Fibroblast of lung (primary cell): ENCODE measurements around the gene FCN2. TPM values are rescaled to one million over a fixed set of nuclear protein-coding genes. Genes with fewer than 3 reads are reported as not detected.

Experiments used
- DNase-seq, 2 donors: peaks; one replicate each; pipeline versions ENCODE4 v3.0.0 to v3.0.0-alpha.2; 2010; ENCODE audit warnings: low read depth in 2 of 2
- H2AFZ ChIP-seq: 2 replicates; pipeline ENCODE4 v1.5.1; 2012; ENCODE audit warnings: low read length, control low read depth, inconsistent platforms
- H3K27ac ChIP-seq: 2 replicates; pipeline ENCODE4 v1.5.1; 2011; ENCODE audit warnings: low read length, control low read depth; ENCODE audit not compliant: insufficient read depth
- H3K27me3 ChIP-seq: 2 replicates; pipeline ENCODE4 v1.5.1; 2011; ENCODE audit warnings: mild to moderate bottlenecking, low read length; ENCODE audit not compliant: control insufficient read depth, insufficient read depth
- H3K36me3 ChIP-seq: 2 replicates; pipeline ENCODE4 v1.5.1; 2011; ENCODE audit warnings: low read length; ENCODE audit not compliant: control insufficient read depth, insufficient read depth
- H3K4me1 ChIP-seq: 2 replicates; pipeline ENCODE4 v1.5.1; 2011; ENCODE audit warnings: low read length; ENCODE audit not compliant: control insufficient read depth, insufficient read depth; ENCODE audit errors: extremely low read depth
- H3K4me2 ChIP-seq: 2 replicates; pipeline ENCODE4 v1.5.1; 2011; ENCODE audit warnings: low read length, control low read depth; ENCODE audit not compliant: insufficient read depth; ENCODE audit errors: extremely low read depth
- H3K4me3 ChIP-seq, 4 experiments: fragments of 200-600 bp in 1 of 4; sonication (generic) in 1 of 4; replicated peaks in 1 of 4; 2 replicates each; pipeline ENCODE4 v1.5.1; 2011 to 2016; ENCODE audit warnings: low read length in 4 of 4, low read depth in 3 of 4, mild to moderate bottlenecking in 3 of 4, control low read depth in 2 of 4, inconsistent platforms in 1 of 4, mixed read lengths in 1 of 4; ENCODE audit not compliant: insufficient read depth in 1 of 4; ENCODE audit errors: control extremely low read depth in 1 of 4
- H3K79me2 ChIP-seq: 2 replicates; pipeline ENCODE4 v1.5.1; 2012; ENCODE audit warnings: mild to moderate bottlenecking, low read length, inconsistent platforms; ENCODE audit not compliant: control insufficient read depth, insufficient read depth
- H3K9ac ChIP-seq: 2 replicates; pipeline ENCODE4 v1.5.1; 2011; ENCODE audit warnings: mild to moderate bottlenecking, low read length, control low read depth; ENCODE audit not compliant: insufficient read depth
- H3K9me3 ChIP-seq: 2 replicates; pipeline ENCODE4 v1.5.1; 2012; ENCODE audit warnings: low read depth, low read length; ENCODE audit not compliant: control insufficient read depth, insufficient read depth
- H4K20me1 ChIP-seq: 2 replicates; pipeline ENCODE4 v1.5.1; 2011; ENCODE audit warnings: low read length; ENCODE audit not compliant: control insufficient read depth, insufficient read depth; ENCODE audit errors: extremely low read depth
- CTCF ChIP-seq, 2 donors: IDR thresholded peaks in 1 of 2; conservative IDR thresholded peaks in 1 of 2; 1 replicate in 1 of 2; 2 replicates in 1 of 2; pipeline ENCODE4 v1.5.1; 2011 to 2012; ENCODE audit warnings: low read length in 2 of 2, control low read depth in 1 of 2, inconsistent platforms in 1 of 2, low read depth in 1 of 2, mild to moderate bottlenecking in 1 of 2
- EZH2 ChIP-seq: IDR thresholded peaks from 2 replicates; pipeline ENCODE4 v1.5.1; 2012; ENCODE audit warnings: low read length, control low read depth, mild to moderate bottlenecking; ENCODE audit errors: missing control alignments
- polyA plus RNA-seq, 2 donors: library from polyadenylated mRNA; depleted of rRNA in 1 of 2; stranded (reverse) in 1 of 2; unstranded in 1 of 2; fragments of >200 nt; gene quantifications; 2 replicates each; pipeline ENCODE4 v1.2.1, GENCODE V29; 2011 to 2012; ENCODE audit warnings: missing spikeins in 1 of 2
- total RNA-seq: library from RNA; depleted of rRNA; stranded (reverse); fragments of >200 nt; gene quantifications from 2 replicates; pipeline ENCODE4 v1.2.1, GENCODE V29; 2014

FCN2 gene
- total and polyA plus RNA-seq, 2 donors (not counting 1 experiment from before 2014, with no cell fraction given): not detected

DNA sequence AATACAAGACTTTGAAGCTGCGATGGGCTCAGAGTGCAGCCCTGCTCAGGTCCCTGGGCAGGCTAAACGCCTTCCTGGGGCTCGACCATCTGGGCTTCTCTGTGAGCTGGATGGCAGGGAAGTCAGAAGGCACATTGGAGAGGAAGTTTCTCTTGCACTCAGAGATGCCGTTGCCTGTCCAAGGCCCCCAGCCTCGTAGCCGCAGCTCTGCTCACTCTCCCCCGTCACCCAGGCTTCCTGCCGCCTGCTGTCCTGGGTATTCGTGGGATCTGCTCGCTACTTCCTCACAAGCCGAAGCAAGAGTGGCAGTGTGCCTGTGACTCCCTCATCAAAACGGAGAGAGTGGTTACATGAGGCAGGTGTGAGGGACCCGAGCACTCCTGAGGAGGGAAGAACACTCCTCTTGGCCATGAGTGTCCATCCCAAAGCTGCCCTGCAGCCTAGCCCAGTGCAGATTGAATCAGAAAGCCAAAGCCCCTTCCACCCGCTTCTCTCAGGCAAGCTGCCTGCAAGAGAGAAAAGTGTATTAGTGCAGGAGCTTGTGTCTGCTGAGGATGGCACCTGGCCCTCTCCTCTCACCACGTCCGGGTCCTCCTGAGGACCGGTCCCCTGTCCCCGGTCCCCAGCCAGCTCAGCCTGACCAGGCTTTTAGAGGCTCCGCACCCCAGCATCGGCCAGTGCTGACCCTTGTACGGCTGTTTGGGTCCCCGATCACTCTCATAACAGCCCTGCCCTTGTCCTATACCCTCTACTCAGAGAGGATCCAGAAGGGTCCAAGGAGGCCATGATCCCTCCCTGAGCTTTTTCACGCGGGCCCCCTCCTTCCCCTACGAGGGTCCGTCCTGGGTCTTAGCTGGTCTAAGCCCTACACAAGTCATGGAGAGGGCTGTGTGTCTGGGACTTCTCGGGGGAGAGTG is 7.3 kb downstream of the FCN2 start:
- no peak overlapping the region for H3K9ac ChIP-seq
- no peak for TF ChIP-seq CTCF (conservative IDR thresholded peaks at IDR 0.05 in 1 of 2, IDR thresholded peaks at IDR 0.05 in 1 of 2; ENCODE audit: low read depth in 1 of 2, low read length in 2 of 2)
- TF ChIP-seq EZH2: no peak
- no peak for DNase-seq

GRCh38 chr9:134888603-134889190 is 8.1 kb downstream of the FCN2 start:
- Histone ChIP-seq H3K79me2 (no peaks in the 10 kb centered on the region), H3K27ac (no peak overlapping the region), H3K4me1 (no peaks in the 10 kb centered on the region), H3K4me3 (no peak overlapping the region), H3K9me3 (no peaks in the 10 kb centered on the region), H3K4me2 (no peak overlapping the region), H3K9ac (no peak overlapping the region), H2AFZ (no peak overlapping the region), H4K20me1 (no peaks in the 10 kb centered on the region), H3K27me3 (no peaks in the 10 kb centered on the region), H3K36me3 (no peaks in the 10 kb centered on the region)
- TF ChIP-seq CTCF (conservative IDR thresholded peaks at IDR 0.05 in 1 of 2, IDR thresholded peaks at IDR 0.05 in 1 of 2; ENCODE audit: low read depth in 1 of 2, low read length in 2 of 2) (no peak), EZH2 (no peak)
- no peak for DNase-seq

More for the DNA sequence above, 7.3 kb downstream of the FCN2 start:
- H3K4me3 ChIP-seq: no peak overlapping the region
- no peaks in the 10 kb centered on the region for H3K4me1 ChIP-seq
- H2AFZ ChIP-seq: no peak overlapping the region
- no peak overlapping the region for H3K27ac ChIP-seq
- H3K27me3 ChIP-seq: no peaks in the 10 kb centered on the region
- no peak overlapping the region for H3K4me2 ChIP-seq
- H3K79me2 ChIP-seq: no peaks in the 10 kb centered on the region
- H3K9me3 ChIP-seq: no peaks in the 10 kb centered on the region
- H4K20me1 ChIP-seq: no peaks in the 10 kb centered on the region
- no peaks in the 10 kb centered on the region for H3K36me3 ChIP-seq

- Histone ChIP-seq H2AFZ (no peak overlapping the region), H4K20me1 (no peaks in the 10 kb centered on the region), H3K4me1 (no peaks in the 10 kb centered on the region), H3K27ac (no peak overlapping the region), H3K4me2 (no peak overlapping the region), H3K27me3 (no peaks in the 10 kb centered on the region), H3K36me3 (no peaks in the 10 kb centered on the region), H3K79me2 (no peaks in the 10 kb centered on the region), H3K9ac (no peak overlapping the region), H3K9me3 (no peaks in the 10 kb centered on the region), H3K4me3 (no peak overlapping the region)
- TF ChIP-seq CTCF (conservative IDR thresholded peaks at IDR 0.05 in 1 of 2, IDR thresholded peaks at IDR 0.05 in 1 of 2; ENCODE audit: low read depth in 1 of 2, low read length in 2 of 2): no peak
- no peak for TF ChIP-seq EZH2
- DNase-seq: no peak
Observed at GRCh38 chr9:134889386-134890154, 9.0 kb downstream of the FCN2 start.
